Mesendoderm (in vitro differentiated cells): ENCODE data around the gene FAM50A.

Source experiments
- DNase-seq: peaks from one replicate; pipeline ENCODE4 v3.0.0; 2013
- H2AK5ac ChIP-seq: 2 replicates; pipeline ENCODE4 v1.6.1; 2013; ENCODE audit warnings: low read length, inconsistent platforms
- H2BK120ac ChIP-seq: 2 replicates; pipeline ENCODE4 v1.6.1; 2013; ENCODE audit warnings: low read depth, mild to moderate bottlenecking, low read length, moderate library complexity, mixed read lengths
- H2BK15ac ChIP-seq: replicated peaks from 2 replicates; pipeline ENCODE4 v1.6.1; 2013; ENCODE audit warnings: low read depth, mild to moderate bottlenecking, moderate library complexity
- H2BK5ac ChIP-seq: 2 replicates; pipeline ENCODE4 v1.6.1; 2013; ENCODE audit warnings: low read length, inconsistent platforms
- H3K18ac ChIP-seq: 2 replicates; pipeline ENCODE4 v1.6.1; 2013; ENCODE audit warnings: mild to moderate bottlenecking, low read length, mixed read lengths
- H3K23ac ChIP-seq: one replicate; pipeline ENCODE4 v1.6.1; 2013; ENCODE audit warnings: low read length
- H3K27ac ChIP-seq: 2 replicates; pipeline ENCODE4 v1.5.1; 2013; ENCODE audit warnings: low read depth, mild to moderate bottlenecking, inconsistent platforms, low read length, moderate library complexity
- H3K27me3 ChIP-seq: 2 replicates; pipeline ENCODE4 v1.6.1; 2013; ENCODE audit warnings: low read length, control low read depth, mild to moderate bottlenecking, inconsistent platforms; ENCODE audit not compliant: insufficient read depth, poor library complexity
- H3K36me3 ChIP-seq: 2 replicates; pipeline ENCODE4 v1.6.1; 2013; ENCODE audit warnings: low read length, inconsistent platforms; ENCODE audit not compliant: control insufficient read depth, insufficient read depth
- H3K4ac ChIP-seq: one replicate; pipeline ENCODE4 v1.6.1; 2013; ENCODE audit warnings: low read depth, mild to moderate bottlenecking, low read length, moderate library complexity
- H3K4me1 ChIP-seq: 2 replicates; pipeline ENCODE4 v1.6.1; 2013; ENCODE audit warnings: low read depth, low read length, inconsistent platforms; ENCODE audit not compliant: control insufficient read depth
- H3K4me2 ChIP-seq: 2 replicates; pipeline ENCODE4 v1.6.1; 2013; ENCODE audit warnings: low read length
- H3K4me3 ChIP-seq: 2 replicates; pipeline ENCODE4 v1.5.1; 2013; ENCODE audit warnings: mild to moderate bottlenecking, low read length
- H3K56ac ChIP-seq: one replicate; pipeline ENCODE4 v1.6.1; 2013; ENCODE audit warnings: low read length
- H3K79me1 ChIP-seq: 2 replicates; pipeline ENCODE4 v1.6.1; 2013; ENCODE audit warnings: low read length, inconsistent platforms
- H3K79me2 ChIP-seq: 2 replicates; pipeline ENCODE4 v1.6.1; 2013; ENCODE audit warnings: mild to moderate bottlenecking, low read length; ENCODE audit not compliant: control insufficient read depth, insufficient read depth
- H3K9ac ChIP-seq: 2 replicates; pipeline ENCODE4 v1.6.1; 2013; ENCODE audit warnings: low read length, inconsistent platforms
- H4K5ac ChIP-seq: one replicate; pipeline ENCODE4 v1.6.1; 2013; ENCODE audit warnings: low read length
- H4K8ac ChIP-seq: one replicate; pipeline ENCODE4 v1.6.1; 2013; ENCODE audit warnings: low read depth, mild to moderate bottlenecking, control low read depth, low read length, moderate library complexity
- WGBS: extraction: QIAGEN DNeasy Blood & Tissue Kit; methylation state at CpG from one replicate; pipeline ENCODE4 v1.1.7; 2013; ENCODE audit warnings: low lambda C conversion rate, missing lambda C conversion rate; ENCODE audit not compliant: insufficient coverage; ENCODE audit errors: extremely low coverage; 5-methylcytosine and 5-hydroxymethylcytosine counted together

Gene FAM50A

GRCh38 chrX:154440623-154441357, 3.2 kb upstream of the FAM50A start:
- Histone ChIP-seq H3K18ac (no peak overlapping the region), H2AK5ac (no peak overlapping the region), H3K4me1 (no peaks in the 10 kb centered on the region), H3K23ac (no peak overlapping the region), H3K4me2 (no peak overlapping the region), H4K8ac (no peak overlapping the region), H3K79me2 (peaks cover 17% of the 10 kb centered on the region), H2BK15ac (no peak overlapping the region), H2BK5ac (no peak overlapping the region), H3K79me1 (peaks cover 5% of the 10 kb centered on the region), H3K27ac (no peak overlapping the region), H3K4ac (no peak overlapping the region), H3K9ac (no peak overlapping the region), H4K5ac (no peak overlapping the region), H2BK120ac (no peak overlapping the region), H3K27me3 (no peaks in the 10 kb centered on the region), H3K36me3 (peaks cover 2% of the 10 kb centered on the region), H3K4me3 (no peak overlapping the region), H3K56ac (no peak overlapping the region)
- no CpG with 5 or more reads among the region's 17 CpGs for WGBS
- DNase-seq, result no peak

DNA sequence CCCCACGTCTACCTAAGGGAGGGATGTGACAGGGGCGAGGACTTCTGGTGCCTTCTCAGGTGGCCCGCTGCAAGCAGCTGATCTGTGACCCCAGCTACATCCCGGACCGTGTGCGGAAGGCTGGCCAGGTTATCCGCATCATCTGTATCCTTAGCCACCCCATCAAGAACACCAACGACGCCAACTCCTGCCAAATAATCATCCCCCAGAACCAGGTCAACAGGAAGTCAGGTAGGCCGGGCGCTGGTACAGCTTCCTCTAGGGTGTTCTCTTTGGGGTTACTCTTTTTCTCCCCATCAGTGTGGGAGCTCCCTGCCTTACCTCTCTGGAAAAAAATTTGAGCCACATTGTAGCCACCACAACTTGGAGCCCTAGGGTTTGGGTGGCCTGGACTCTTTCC, 2.4 kb upstream of the FAM50A start:
- Histone ChIP-seq H3K79me1 (peaks cover 5% of the 10 kb centered on the region), H3K9ac (no peak overlapping the region), H3K27ac (no peak overlapping the region), H3K23ac (no peak overlapping the region), H2BK5ac (no peak overlapping the region), H3K4ac (no peak overlapping the region), H2BK15ac (no peak overlapping the region), H3K4me1 (no peaks in the 10 kb centered on the region), H3K4me2 (no peak overlapping the region), H4K5ac (no peak overlapping the region), H4K8ac (no peak overlapping the region), H3K18ac (no peak overlapping the region), H2AK5ac (no peak overlapping the region), H3K79me2 (peaks cover 17% of the 10 kb centered on the region), H3K27me3 (no peaks in the 10 kb centered on the region), H3K36me3 (peaks cover 2% of the 10 kb centered on the region), H3K56ac (no peak overlapping the region), H3K4me3 (no peak overlapping the region), H2BK120ac (no peak overlapping the region)
- WGBS, result no CpG with 5 or more reads among the region's 11 CpGs
- DNase-seq, result no peak

- Histone ChIP-seq H3K36me3 (peaks cover 2% of the 10 kb centered on the region), H2AK5ac (no peak overlapping the region), H3K79me2 (peaks cover 17% of the 10 kb centered on the region), H4K5ac (no peak overlapping the region), H3K4me3 (no peak overlapping the region), H2BK5ac (no peak overlapping the region), H2BK120ac (no peak overlapping the region), H3K4me2 (no peak overlapping the region), H3K27ac (no peak overlapping the region), H2BK15ac (no peak overlapping the region), H3K79me1 (peaks cover 5% of the 10 kb centered on the region), H3K4ac (no peak overlapping the region), H4K8ac (no peak overlapping the region), H3K23ac (no peak overlapping the region), H3K4me1 (no peaks in the 10 kb centered on the region), H3K56ac (no peak overlapping the region), H3K9ac (no peak overlapping the region), H3K27me3 (no peaks in the 10 kb centered on the region), H3K18ac (no peak overlapping the region)
- DNase-seq, result no peak
- WGBS, result no CpG with 5 or more reads among the region's 21 CpGs
Observed at GRCh38 chrX:154441984-154442707, 1.8 kb upstream of the FAM50A start.

GRCh38 chrX:154443479-154443910, 446 bp upstream of the FAM50A start:
- no peak overlapping the region for H3K4me3 ChIP-seq
- no CpG with 5 or more reads among the region's 10 CpGs for WGBS

GRCh38 chrX:154444755-154445246, 860 bp downstream of the FAM50A start:
- Histone ChIP-seq H4K8ac (no peak overlapping the region), H3K27me3 (no peaks in the 10 kb centered on the region), H3K4ac (no peak overlapping the region), H3K18ac (no peak overlapping the region), H3K56ac (peak overlapping the region; percentile 82), H2BK15ac (no peak overlapping the region), H3K23ac (no peak overlapping the region), H3K79me1 (no peaks in the 10 kb centered on the region), H4K5ac (no peak overlapping the region), H3K79me2 (no peaks in the 10 kb centered on the region), H3K36me3 (peaks cover 2% of the 10 kb centered on the region), H2BK5ac (no peak overlapping the region), H3K9ac (peak overlapping the region; percentile 71), H2BK120ac (no peak overlapping the region), H3K4me3 (no peak overlapping the region), H3K27ac (no peak overlapping the region), H3K4me2 (peak overlapping the region; percentile 11), H2AK5ac (no peak overlapping the region), H3K4me1 (no peaks in the 10 kb centered on the region)
- no CpG with 5 or more reads among the region's 13 CpGs for WGBS
- DNase-seq, result no peak

More at GRCh38 chrX:154443479-154443910, 446 bp upstream of the FAM50A start:
- Histone ChIP-seq H4K5ac (no peak overlapping the region), H2BK15ac (no peak overlapping the region), H2BK120ac (no peak overlapping the region), H3K4me2 (peak overlapping the region; percentile 22), H2AK5ac (no peak overlapping the region), H3K36me3 (peaks cover 2% of the 10 kb centered on the region), H4K8ac (no peak overlapping the region), H3K4ac (no peak overlapping the region), H3K27me3 (no peaks in the 10 kb centered on the region), H3K56ac (peak overlapping the region; percentile 79), H3K4me1 (no peaks in the 10 kb centered on the region), H3K79me2 (peaks cover 7% of the 10 kb centered on the region), H2BK5ac (no peak overlapping the region), H3K23ac (no peak overlapping the region), H3K79me1 (peaks cover 2% of the 10 kb centered on the region), H3K27ac (no peak overlapping the region), H3K18ac (no peak overlapping the region), H3K9ac (peak overlapping the region; percentile 59)
- peak; percentile 35 for DNase-seq
